Upper lobe of left lung (tissue), 4 donors: ENCODE data around the gene KLHL25.

Experiments used
- CTCF ChIP-seq, 6 experiments: fragments of 450-650 bp in 4 of 6; fragments of 200-600 bp in 2 of 6; sonication (generic) in 2 of 6; IDR thresholded peaks; one replicate each; pipeline ENCODE4 v1.5.1; 2016 to 2019; ENCODE audit warnings: antibody characterized with exemption in 6 of 6
- EP300 ChIP-seq, 4 donors: sonication (generic); formaldehyde crosslinking; IDR thresholded peaks; one replicate each; pipeline ENCODE4 v1.5.1; 2017; ENCODE audit warnings: antibody characterized with exemption in 4 of 4, control low read depth in 2 of 4
- POLR2A ChIP-seq, 4 donors: fragments of 450-650 bp; IDR thresholded peaks; one replicate each; pipeline ENCODE4 v1.5.1; 2016 to 2017; ENCODE audit warnings: antibody characterized with exemption in 4 of 4, mild to moderate bottlenecking in 2 of 4

GRCh38 chr15:85743392-85744055 lies 51.2 kb downstream of the KLHL25 start:
- TF ChIP-seq CTCF (IDR thresholded peaks at IDR 0.05) (no peak), POLR2A (IDR thresholded peaks at IDR 0.05) (no peak), EP300 (IDR thresholded peaks at IDR 0.05) (no peak)
